ENCODE results near the gene CGB2. TPM values are rescaled to one million over a fixed set of nuclear protein-coding genes. Genes with fewer than 3 reads are reported as not detected.

Gene CGB2
- total RNA-seq, 1 experiment from 2014 or later: 0.77 TPM

- Histone ChIP-seq H2AFZ (ENCODE audit: low read length) (no peak overlapping the region), H2BK15ac (ENCODE audit: low read depth, low read length) (no peak overlapping the region), H4K8ac (replicated peaks; ENCODE audit: insufficient read length, low read depth, low read length) (no peak overlapping the region), H3K23me2 (ENCODE audit: insufficient read length, low read depth, low read length, poor library complexity, severe bottlenecking) (peaks cover 8% of the 10 kb centered on the region), H3K9me3 (ENCODE audit: control insufficient read depth, low read depth, low read length) (no peaks in the 10 kb centered on the region), H2BK12ac (ENCODE audit: insufficient read length, low read depth, low read length) (no peak overlapping the region), H3K4me2 (ENCODE audit: insufficient read depth, insufficient read length, low read length) (no peak overlapping the region), H3K9ac (ENCODE audit: extremely low read depth, insufficient read length, low read length) (no peak overlapping the region), H2BK120ac (ENCODE audit: low read depth, low read length, poor library complexity, severe bottlenecking) (no peak overlapping the region), H3K4ac (ENCODE audit: low read depth, low read length) (no peak overlapping the region), H2BK20ac (ENCODE audit: low read depth, low read length, poor library complexity, severe bottlenecking) (no peak overlapping the region), H3K79me2 (ENCODE audit: insufficient read depth, low read length) (no peaks in the 10 kb centered on the region), H3K14ac (ENCODE audit: insufficient read depth, low read length) (no peak overlapping the region), H3T11ph (ENCODE audit: low read length) (no peak overlapping the region), H3K23ac (ENCODE audit: insufficient read length, low read depth, low read length) (no peak overlapping the region), H3K27ac (ENCODE audit: insufficient read length, low read depth, low read length) (no peak overlapping the region), H2AK5ac (ENCODE audit: insufficient read length, low read length) (no peak overlapping the region), H4K5ac (ENCODE audit: insufficient read length, low read depth, low read length) (no peak overlapping the region), H2BK5ac (ENCODE audit: insufficient read length, low read length) (no peak overlapping the region), H4K20me1 (ENCODE audit: control insufficient read depth, insufficient read depth, insufficient read length) (no peaks in the 10 kb centered on the region), H3K79me1 (ENCODE audit: insufficient read depth, low read depth, low read length, poor library complexity, severe bottlenecking) (no peaks in the 10 kb centered on the region), H3K56ac (ENCODE audit: insufficient read length, low read depth, low read length) (no peak overlapping the region), H3K4me1 (ENCODE audit: insufficient read depth, low read length) (peaks cover 4% of the 10 kb centered on the region; the same call in 1 of the 2 replicates), H4K91ac (ENCODE audit: insufficient read length, low read depth, low read length) (no peak overlapping the region), H3K18ac (ENCODE audit: insufficient read length, low read depth, low read length) (no peak overlapping the region), H3K27me3 (ENCODE audit: insufficient read depth, low read length) (no peaks in the 10 kb centered on the region; the same call in 1 of the 2 replicates)
- Mint-ChIP-seq H3K27me3 (ENCODE audit: low read depth) (peaks cover 25% of the 10 kb centered on the region), H3K4me1 (peaks cover 15 to 33% of the 10 kb centered on the region in 2 experiments), H3K9me3 (peaks cover 0 to 1% of the 10 kb centered on the region in 2 experiments; a peak in 1 of 5 replicates), H3K4me3 (no peak overlapping the region; a peak in 1 of 5 replicates), H3K36me3 (ENCODE audit: insufficient read depth in 1 of 3, low read depth in 3 of 3) (peaks cover 16 to 50% (median 48%) of the 10 kb centered on the region in 3 experiments; a peak in 6 of 7 replicates), H3K27ac (no peak overlapping the region)
- no peak for TF ChIP-seq CTCF (conservative IDR thresholded peaks at IDR 0.05)
- no CpG with 5 or more reads among the region's 29 CpGs for WGBS (ENCODE audit: extremely low coverage, insufficient read length, low lambda C conversion rate)
- DNase-seq: no peak
Observed at GRCh38 chr19:49016067-49016839, 15.4 kb upstream of the CGB2 start.

Measured in H9 (cell line).